Measurements from ENCODE around the gene ERCC2.
"Not testable (repeated sequence)": the region's sequence is repeated elsewhere in the genome, so short reads cannot be mapped to it uniquely, and the experiment has no call there.

The ERCC2 gene

GRCh38 chr19:45327404-45328143, 42.8 kb downstream of the ERCC2 start:
- no peak for DNase-seq

GRCh38 chr19:45324349-45324907, 45.9 kb downstream of the ERCC2 start:
- no peak for DNase-seq

GRCh38 chr19:45323671-45324081, 46.7 kb downstream of the ERCC2 start:
- DNase-seq = no peak

- no peak for DNase-seq
Observed at GRCh38 chr19:45322744-45323281, 47.6 kb downstream of the ERCC2 start, which contains the start of gene CKM. CKM (minus strand) TSS chr19:45322875; CDS start chr19:45319713, 3,162 bp downstream.

- DNase-seq = no peak
Observed at GRCh38 chr19:45322311-45322710, 48.1 kb downstream of the ERCC2 start.

GRCh38 chr19:45321848-45322247, 48.5 kb downstream of the ERCC2 start:
- DNase-seq = no peak

GRCh38 chr19:45320997-45321775, 49.2 kb downstream of the ERCC2 start:
- DNase-seq = no peak

- no peak for DNase-seq
Observed at GRCh38 chr19:45315304-45315703, 55.1 kb downstream of the ERCC2 start.

- DNase-seq = no peak
Observed at GRCh38 chr19:45314708-45315245, 55.6 kb downstream of the ERCC2 start.

GRCh38 chr19:45312285-45312684, 58.1 kb downstream of the ERCC2 start:
- not testable (repeated sequence) for DNase-seq

GRCh38 chr19:45311621-45312020, 58.8 kb downstream of the ERCC2 start:
- DNase-seq = no peak

- DNase-seq = not testable (repeated sequence)
Observed at GRCh38 chr19:45309322-45309721, 61.1 kb downstream of the ERCC2 start.

- no peak for DNase-seq
Observed at GRCh38 chr19:45307361-45307760, 63.0 kb downstream of the ERCC2 start.

- no peak for DNase-seq
Observed at GRCh38 chr19:45306518-45307027, 63.8 kb downstream of the ERCC2 start.

GRCh38 chr19:45306040-45306439, 64.3 kb downstream of the ERCC2 start:
- no peak for DNase-seq

GRCh38 chr19:45305421-45305820, 65.0 kb downstream of the ERCC2 start:
- DNase-seq = no peak

- no peak for DNase-seq
Observed at GRCh38 chr19:45305007-45305406, 65.4 kb downstream of the ERCC2 start.

- no peak for DNase-seq
Observed at GRCh38 chr19:45304141-45304926, 66.0 kb downstream of the ERCC2 start.

- no peak for DNase-seq
Observed at GRCh38 chr19:45303269-45304060, 66.9 kb downstream of the ERCC2 start.

- DNase-seq = no peak
Observed at GRCh38 chr19:45302416-45302815, 68.0 kb downstream of the ERCC2 start.
